GM18502 (cell line): ENCODE measurements around the gene MAPK8IP3.
A peak's percentile ranks its signal among the peaks of the same experiment; 100 is the strongest.

Source experiments
- ATAC-seq: cut with Tn5 transposase; IDR thresholded peaks from one replicate; pipeline ENCODE4 v1.9.1; 2021; ENCODE audit warnings: mild to moderate bottlenecking; ENCODE audit not compliant: unreplicated experiment, poor library complexity

The MAPK8IP3 gene

GRCh38 chr16:1780677-1781072 lies 74.7 kb downstream of the MAPK8IP3 start:
- no peak for ATAC-seq

- ATAC-seq, result no peak
Observed at GRCh38 chr16:1781254-1781653, 75.3 kb downstream of the MAPK8IP3 start.

GRCh38 chr16:1781758-1782407 lies 75.9 kb downstream of the MAPK8IP3 start:
- ATAC-seq, result peak; percentile 7

GRCh38 chr16:1782408-1783264 lies 76.6 kb downstream of the MAPK8IP3 start, which contains the start of the genes NUBP2 and SPSB3:
TSS of gene NUBP2 (plus strand) at chr16:1782960. CDS start at chr16:1783021, 61 bp downstream.
TSS of gene SPSB3 (minus strand) at chr16:1782571. CDS start at chr16:1781483, 1,088 bp downstream.
- peak; percentile 85 for ATAC-seq

GRCh38 chr16:1784977-1785845 lies 79.2 kb downstream of the MAPK8IP3 start:
- ATAC-seq, result no peak

- no peak for ATAC-seq
Observed at GRCh38 chr16:1785846-1786170, 79.8 kb downstream of the MAPK8IP3 start.

GRCh38 chr16:1786242-1787055 lies 80.5 kb downstream of the MAPK8IP3 start:
- ATAC-seq, result no peak

- no peak for ATAC-seq
Observed at GRCh38 chr16:1787056-1787321, 81.0 kb downstream of the MAPK8IP3 start.

- ATAC-seq, result no peak
Observed at GRCh38 chr16:1787322-1788094, 81.5 kb downstream of the MAPK8IP3 start.

GRCh38 chr16:1788095-1788707 lies 82.2 kb downstream of the MAPK8IP3 start:
- no peak for ATAC-seq

GRCh38 chr16:1788708-1789100 lies 82.7 kb downstream of the MAPK8IP3 start:
- ATAC-seq, result no peak

GRCh38 chr16:1789643-1790045 lies 83.6 kb downstream of the MAPK8IP3 start:
- ATAC-seq, result no peak

- ATAC-seq, result no peak
Observed at GRCh38 chr16:1790261-1790610, 84.2 kb downstream of the MAPK8IP3 start.

- no peak for ATAC-seq
Observed at GRCh38 chr16:1790611-1791255, 84.7 kb downstream of the MAPK8IP3 start.

GRCh38 chr16:1791256-1791942 lies 85.4 kb downstream of the MAPK8IP3 start:
- no peak for ATAC-seq

- ATAC-seq, result no peak
Observed at GRCh38 chr16:1791943-1792812, 86.2 kb downstream of the MAPK8IP3 start.
